H1 (cell line): ENCODE data around the gene RPIA. TPM values are rescaled to one million over a fixed set of nuclear protein-coding genes. Genes with fewer than 3 reads are reported as not detected.
A peak's percentile ranks its signal among the peaks of the same experiment; 100 is the strongest.

Experiments used
- CTCF ChIA-PET: fragments of 300-600 bp; sonication (Branson Sonifier 250); formaldehyde crosslinking; loops from one replicate; lab custom pipeline; 2021; ENCODE audit not compliant: partially characterized antibody; lab: Charles Lee
- POLR2A ChIA-PET: fragments of 300-600 bp; sonication (Branson Sonifier 250); formaldehyde crosslinking; loops from one replicate; lab custom pipeline; 2021; ENCODE audit warnings: inconsistent platforms; ENCODE audit not compliant: partially characterized antibody; lab: Charles Lee
- DNase-seq, 2 experiments: peaks; one replicate each; pipeline versions ENCODE4 v3.0.0 to v3.0.0-alpha.2; 2010 to 2022; ENCODE audit warnings: low spot score in 2 of 2, low read depth in 1 of 2, mixed read lengths in 1 of 2
- FAIRE-seq: peaks from 2 replicates; lab custom pipeline; 2011; peaks lifted over from hg19 to GRCh38; lab: Jason Lieb, UNC
- H2AFZ ChIP-seq: 2 replicates; pipeline ENCODE4 v1.8.1; 2012; ENCODE audit warnings: low read length, inconsistent platforms
- H2AK5ac ChIP-seq: 2 replicates; pipeline ENCODE4 v1.6.1; 2013; ENCODE audit warnings: low read depth, low read length
- H2BK120ac ChIP-seq: replicated peaks from 2 replicates; pipeline ENCODE3; 2013; ENCODE audit warnings: low read depth, low read length, inconsistent platforms
- H2BK12ac ChIP-seq: 2 replicates; pipeline ENCODE4 v1.6.1; 2013; ENCODE audit warnings: low read depth, low read length
- H2BK15ac ChIP-seq: 2 replicates; pipeline ENCODE4 v1.6.1; 2013; ENCODE audit warnings: low read length
- H2BK20ac ChIP-seq: 2 replicates; pipeline ENCODE4 v1.6.1; 2013; ENCODE audit warnings: low read length
- H2BK5ac ChIP-seq: 2 replicates; pipeline ENCODE4 v1.6.1; 2013; ENCODE audit warnings: low read depth, low read length
- H3K14ac ChIP-seq: 2 replicates; pipeline ENCODE4 v1.6.1; 2013; ENCODE audit warnings: inconsistent platforms; ENCODE audit not compliant: insufficient read length
- H3K18ac ChIP-seq: 2 replicates; pipeline ENCODE4 v1.6.1; 2013; ENCODE audit warnings: low read length; ENCODE audit errors: extremely low read depth
- H3K23ac ChIP-seq: 2 replicates; pipeline ENCODE4 v1.6.1; 2013; ENCODE audit warnings: inconsistent platforms; ENCODE audit not compliant: insufficient read length
- H3K23me2 ChIP-seq: 2 replicates; pipeline ENCODE4 v1.6.1; 2013; ENCODE audit warnings: low read depth, low read length
- H3K27ac ChIP-seq: 2 replicates; pipeline ENCODE4 v1.6.1; 2011; ENCODE audit warnings: low read depth, low read length, inconsistent platforms
- H3K27me3 ChIP-seq, 4 experiments: replicated peaks in 1 of 4; 1 replicate in 1 of 4; 2 replicates in 3 of 4; pipeline versions ENCODE4 v1.6.1 to v1.8.1; 2011 to 2013; ENCODE audit warnings: low read length in 3 of 4, mild to moderate bottlenecking in 3 of 4, inconsistent platforms in 2 of 4, mixed read lengths in 2 of 4, moderate library complexity in 1 of 4; ENCODE audit not compliant: control insufficient read depth in 3 of 4, insufficient read depth in 3 of 4; ENCODE audit errors: extremely low read depth in 1 of 4
- H3K36me3 ChIP-seq, 4 experiments: 2 replicates each; pipeline versions ENCODE4 v1.6.1 to v1.8.1; 2011 to 2013; ENCODE audit warnings: mild to moderate bottlenecking in 4 of 4, low read length in 3 of 4, moderate library complexity in 2 of 4, control low read depth in 1 of 4, inconsistent platforms in 1 of 4; ENCODE audit not compliant: insufficient read depth in 4 of 4, control insufficient read depth in 2 of 4
- H3K4ac ChIP-seq: replicated peaks from 2 replicates; pipeline ENCODE3; 2013; ENCODE audit warnings: low read length, low read depth, mixed read lengths, inconsistent platforms; ENCODE audit not compliant: insufficient read length
- H3K4me1 ChIP-seq, 4 experiments: replicated peaks in 1 of 4; 1 replicate in 1 of 4; 2 replicates in 3 of 4; pipeline versions ENCODE4 v1.6.1 to v1.8.1; 2011 to 2013; ENCODE audit warnings: low read length in 3 of 4, inconsistent platforms in 2 of 4, mixed read lengths in 1 of 4; ENCODE audit not compliant: insufficient read depth in 4 of 4, control insufficient read depth in 3 of 4
- H3K4me2 ChIP-seq, 2 experiments: 2 replicates each; pipeline versions ENCODE4 v1.6.1 to v1.8.1; 2011 to 2013; ENCODE audit warnings: low read depth in 2 of 2, low read length in 2 of 2, control low read depth in 1 of 2, inconsistent platforms in 1 of 2, mild to moderate bottlenecking in 1 of 2; ENCODE audit not compliant: insufficient read depth in 1 of 2
- H3K4me3 ChIP-seq, 4 experiments: fragments of 200-600, 300-600 bp in 1 of 4; sonication (generic), shearing (Covaris generic), sonication (Bioruptor Twin) in 1 of 4; 2 replicates each; pipeline versions ENCODE4 v1.5.1 to v1.8.1; 2011 to 2016; ENCODE audit warnings: low read length in 4 of 4, low read depth in 3 of 4, control low read depth in 2 of 4, inconsistent platforms in 2 of 4, mild to moderate bottlenecking in 2 of 4, mixed read lengths in 1 of 4, moderate library complexity in 1 of 4; ENCODE audit not compliant: insufficient read depth in 2 of 4; ENCODE audit errors: extremely low read depth in 1 of 4
- H3K56ac ChIP-seq: replicated peaks from 2 replicates; pipeline ENCODE3; 2013; ENCODE audit warnings: low read depth, mild to moderate bottlenecking, mixed read lengths, low read length, inconsistent platforms; ENCODE audit not compliant: insufficient read length
- H3K79me1 ChIP-seq: 2 replicates; pipeline ENCODE4 v1.6.1; 2013; ENCODE audit warnings: low read depth, low read length, control low read depth
- H3K79me2 ChIP-seq, 2 experiments: 2 replicates each; pipeline versions ENCODE4 v1.6.1 to v1.8.1; 2012 to 2013; ENCODE audit warnings: low read length in 2 of 2, mild to moderate bottlenecking in 2 of 2, inconsistent platforms in 1 of 2; ENCODE audit not compliant: insufficient read depth in 2 of 2, control insufficient read depth in 1 of 2
- H3K9ac ChIP-seq, 4 experiments: replicated peaks in 1 of 4; 1 replicate in 1 of 4; 2 replicates in 3 of 4; pipeline versions ENCODE4 v1.6.1 to v1.8.1; 2011 to 2013; ENCODE audit warnings: low read depth in 3 of 4, low read length in 3 of 4, control low read depth in 2 of 4, mild to moderate bottlenecking in 2 of 4, moderate library complexity in 2 of 4, inconsistent platforms in 1 of 4; ENCODE audit errors: extremely low read depth in 1 of 4
- H3K9me3 ChIP-seq, 2 experiments: 2 replicates each; pipeline versions ENCODE4 v1.6.1 to v1.8.1; 2012 to 2013; ENCODE audit warnings: mild to moderate bottlenecking in 2 of 2, moderate library complexity in 2 of 2, control low read depth in 1 of 2, inconsistent platforms in 1 of 2, low read depth in 1 of 2, low read length in 1 of 2, mixed read lengths in 1 of 2; ENCODE audit not compliant: insufficient read depth in 2 of 2
- H4K20me1 ChIP-seq, 2 experiments: replicated peaks in 1 of 2; 2 replicates each; pipeline versions ENCODE3 to v1.8.1; 2011 to 2013; ENCODE audit warnings: inconsistent platforms in 2 of 2, low read length in 2 of 2, mild to moderate bottlenecking in 1 of 2; ENCODE audit not compliant: insufficient read depth in 2 of 2, control insufficient read depth in 1 of 2
- H4K5ac ChIP-seq: 2 replicates; pipeline ENCODE4 v1.6.1; 2013; ENCODE audit warnings: low read length, low read depth, mixed read lengths, inconsistent platforms; ENCODE audit not compliant: insufficient read length
- H4K8ac ChIP-seq: 2 replicates; pipeline ENCODE4 v1.8.0; 2013; ENCODE audit warnings: mild to moderate bottlenecking, moderate library complexity, low read length, inconsistent platforms; ENCODE audit not compliant: insufficient read depth; ENCODE audit errors: extremely low read depth
- H4K91ac ChIP-seq: replicated peaks from 2 replicates; pipeline ENCODE3; 2013; ENCODE audit warnings: low read length, mixed read lengths, inconsistent platforms; ENCODE audit not compliant: insufficient read length
- RFX5 ChIP-seq: IDR thresholded peaks from 2 replicates; pipeline ENCODE4 v1.6.1; 2011; ENCODE audit warnings: low read depth, low read length, improper control_type of control experiment, borderline replicate concordance
- YY1 ChIP-seq: IDR thresholded peaks from 2 replicates; pipeline ENCODE4 v1.6.1; 2011; ENCODE audit warnings: low read depth, mild to moderate bottlenecking, low read length
- WGBS, 2 experiments: shearing (Covaris generic) in 1 of 2; methylation state at CpG; one replicate each; pipeline versions ENCODE4 v1.1.6 to v1.1.7; 2013 to 2015; ENCODE audit warnings: low lambda C conversion rate in 2 of 2, mixed read lengths in 2 of 2, inconsistent platforms in 1 of 2, low coverage in 1 of 2, missing lambda C conversion rate in 1 of 2; ENCODE audit not compliant: insufficient replicate concordance in 2 of 2, insufficient coverage in 1 of 2, insufficient read length in 1 of 2; ENCODE audit errors: extremely low coverage in 1 of 2, missing lambda C conversion rate in 1 of 2; 5-methylcytosine and 5-hydroxymethylcytosine counted together
- polyA plus RNA-seq, 7 experiments: library from polyadenylated mRNA; depleted of rRNA in 3 of 7; stranded (reverse) in 5 of 7; unstranded in 2 of 7; fragments of >200 nt in 5 of 7; fragments of 200-250 nt in 2 of 7; gene quantifications; 1 replicate in 5 of 7; 2 replicates in 1 of 7; 4 replicates in 1 of 7; pipeline versions ENCODE4 v1.2.1 to v1.2.3, GENCODE V29; 2011 to 2013; ENCODE audit warnings: missing spikeins in 2 of 7, mixed read lengths in 2 of 7
- total RNA-seq: library from RNA; stranded (reverse); fragmentation: NEBNext Ultra II Directional; extraction: Animal tissue kit (Norgen Biotek cat#: 25700); gene quantifications from 2 replicates; pipeline ENCODE4 v1.2.1, GENCODE V29; 2021

RPIA gene
- total and polyA plus RNA-seq, 2 of the 8 experiments (the other 6 are each of a cell fraction or from before 2014, with no cell fraction given), result 13.1 to 24.0 TPM

GRCh38 chr2:88698498-88699233 lies 7.2 kb downstream of the RPIA start:
- H3K27me3 ChIP-seq, result no peaks in the 10 kb centered on the region
- 0 out of 2 replicates have a peak overlapping the region, but pooled peaks have one; percentile 14 for H2BK5ac ChIP-seq
- H3K4me2 ChIP-seq, result peak overlapping the region; percentile 24 to 37
- no peak overlapping the region for H3K56ac ChIP-seq
- no peak overlapping the region for H3K23ac ChIP-seq
- TF ChIP-seq YY1 (0 out of 2 replicates have a peak, but pooled peaks have one; percentile 10), RFX5 (no peak)
- no peak overlapping the region for H2BK15ac ChIP-seq
- H3K79me2 ChIP-seq, result peaks cover 16 to 47% of the 10 kb centered on the region in 2 experiments
- H2BK20ac ChIP-seq, result 0 out of 2 replicates have a peak overlapping the region, but pooled peaks have one; percentile 19
- H4K91ac ChIP-seq, result no peak overlapping the region
- no peak overlapping the region for H3K4me3 ChIP-seq
- peaks cover 0 to 3% of the 10 kb centered on the region in 2 experiments; a peak in 1 of 4 replicates for H3K9me3 ChIP-seq
- H3K4me1 ChIP-seq, result peaks cover 0 to 14% (median 10%) of the 10 kb centered on the region in 4 experiments; a peak in 4 of 7 replicates
- no peak overlapping the region; a peak in 1 of 7 replicates for H3K9ac ChIP-seq
- no peak overlapping the region for H3K27ac ChIP-seq
- H4K5ac ChIP-seq, result peak overlapping the region; percentile 52
- H3K36me3 ChIP-seq, result peaks cover 0 to 19% (median 4%) of the 10 kb centered on the region in 4 experiments; a peak in 4 of 8 replicates
- POLR2A ChIA-PET, result no interaction called here
- peaks cover 2 to 3% of the 10 kb centered on the region in 2 experiments for H4K20me1 ChIP-seq
- H3K23me2 ChIP-seq, result no peaks in the 10 kb centered on the region
- 92% methylated on average over 3 of the region's 3 CpGs; no CpG with 5 or more reads in 1 of the 2 experiments for WGBS, 2 experiments
- H2BK12ac ChIP-seq, result peak overlapping the region; percentile 35; the same call in 1 of the 2 replicates
- peak overlapping the region; percentile 80 for H3K4ac ChIP-seq
- CTCF ChIA-PET, result interaction anchor here (0.6 kb wide), 1 partner anchor 115 kb away, joined by 3 read pairs; no protein-coding TSS in a partner anchor
- H2BK120ac ChIP-seq, result no peak overlapping the region
- FAIRE-seq (no peak), DNase-seq (peak in 1 of 2 experiments; percentile 3)
- H2AFZ ChIP-seq, result no peak overlapping the region
- no peak overlapping the region; the same call in 1 of the 2 replicates for H3K18ac ChIP-seq
- no peak overlapping the region for H2AK5ac ChIP-seq
- H3K79me1 ChIP-seq, result peaks cover 17% of the 10 kb centered on the region
- no peak overlapping the region for H3K14ac ChIP-seq
- H4K8ac ChIP-seq, result no peak overlapping the region
